H9 (cell line): ENCODE results near the gene MAGI1. TPM values are rescaled to one million over a fixed set of nuclear protein-coding genes. Genes with fewer than 3 reads are reported as not detected.

Experiments
- DNase-seq: peaks from one replicate; pipeline ENCODE4 v3.0.0-alpha.2; 2017
- H2AFZ ChIP-seq: one replicate; pipeline ENCODE4 v1.6.1; 2013; ENCODE audit warnings: mild to moderate bottlenecking, low read length, control low read depth, moderate library complexity
- H2AK5ac ChIP-seq: 2 replicates; pipeline ENCODE4 v1.6.1; 2013; ENCODE audit warnings: low read length, control low read depth, mixed read lengths; ENCODE audit not compliant: insufficient read length
- H2BK120ac ChIP-seq: one replicate; pipeline ENCODE4 v1.6.1; 2013; ENCODE audit warnings: low read depth, mild to moderate bottlenecking, low read length, control low read depth, inconsistent platforms; ENCODE audit not compliant: poor library complexity, severe bottlenecking
- H2BK12ac ChIP-seq: 2 replicates; pipeline ENCODE4 v1.6.1; 2013; ENCODE audit warnings: low read length, control low read depth, mixed read lengths, low read depth; ENCODE audit not compliant: insufficient read length
- H2BK15ac ChIP-seq: 2 replicates; pipeline ENCODE4 v1.6.1; 2013; ENCODE audit warnings: low read depth, low read length, control low read depth
- H2BK20ac ChIP-seq: one replicate; pipeline ENCODE4 v1.6.1; 2013; ENCODE audit warnings: low read depth, mild to moderate bottlenecking, low read length, control low read depth, inconsistent platforms; ENCODE audit not compliant: poor library complexity, severe bottlenecking
- H2BK5ac ChIP-seq: 2 replicates; pipeline ENCODE4 v1.6.1; 2013; ENCODE audit warnings: low read length, control low read depth, mixed read lengths; ENCODE audit not compliant: insufficient read length
- H3K14ac ChIP-seq: 2 replicates; pipeline ENCODE4 v1.6.1; 2013; ENCODE audit warnings: low read length, control low read depth; ENCODE audit not compliant: insufficient read depth
- H3K18ac ChIP-seq: 2 replicates; pipeline ENCODE4 v1.6.1; 2013; ENCODE audit warnings: low read depth, mild to moderate bottlenecking, mixed read lengths, low read length, control low read depth; ENCODE audit not compliant: insufficient read length
- H3K23ac ChIP-seq: 2 replicates; pipeline ENCODE4 v1.6.1; 2013; ENCODE audit warnings: low read length, control low read depth, mixed read lengths, low read depth; ENCODE audit not compliant: insufficient read length
- H3K23me2 ChIP-seq: 2 replicates; pipeline ENCODE4 v1.6.1; 2013; ENCODE audit warnings: low read depth, mild to moderate bottlenecking, mixed read lengths, low read length, control low read depth; ENCODE audit not compliant: insufficient read length, poor library complexity, severe bottlenecking
- H3K27ac ChIP-seq: 2 replicates; pipeline ENCODE4 v1.5.1; 2013; ENCODE audit warnings: low read length, control low read depth, mixed read lengths, low read depth; ENCODE audit not compliant: insufficient read length
- H3K27me3 ChIP-seq: 2 replicates; pipeline ENCODE4 v1.6.1; 2013; ENCODE audit warnings: low read length, control low read depth, inconsistent platforms; ENCODE audit not compliant: insufficient read depth
- H3K4ac ChIP-seq: 2 replicates; pipeline ENCODE4 v1.6.1; 2013; ENCODE audit warnings: low read depth, mild to moderate bottlenecking, control low read depth, inconsistent platforms, low read length, moderate library complexity
- H3K4me1 ChIP-seq: 2 replicates; pipeline ENCODE4 v1.6.1; 2013; ENCODE audit warnings: low read length, control low read depth, inconsistent platforms; ENCODE audit not compliant: insufficient read depth
- H3K4me2 ChIP-seq: 2 replicates; pipeline ENCODE4 v1.6.1; 2013; ENCODE audit warnings: low read length, control low read depth, mixed read lengths; ENCODE audit not compliant: insufficient read length, insufficient read depth
- H3K56ac ChIP-seq: 2 replicates; pipeline ENCODE4 v1.6.1; 2013; ENCODE audit warnings: low read depth, mild to moderate bottlenecking, mixed read lengths, low read length, control low read depth; ENCODE audit not compliant: insufficient read length
- H3K79me1 ChIP-seq: 2 replicates; pipeline ENCODE4 v1.6.1; 2013; ENCODE audit warnings: low read depth, mild to moderate bottlenecking, moderate library complexity, low read length, control low read depth, inconsistent platforms; ENCODE audit not compliant: insufficient read depth, poor library complexity, severe bottlenecking
- H3K79me2 ChIP-seq: 2 replicates; pipeline ENCODE4 v1.6.1; 2013; ENCODE audit warnings: low read length, control low read depth, inconsistent platforms; ENCODE audit not compliant: insufficient read depth
- H3K9ac ChIP-seq: 2 replicates; pipeline ENCODE4 v1.6.1; 2013; ENCODE audit warnings: low read length, control low read depth, mixed read lengths; ENCODE audit not compliant: insufficient read length; ENCODE audit errors: extremely low read depth
- H3K9me3 ChIP-seq: one replicate; pipeline ENCODE4 v1.6.1; 2013; ENCODE audit warnings: low read depth, low read length, inconsistent platforms; ENCODE audit not compliant: control insufficient read depth
- H3T11ph ChIP-seq: one replicate; pipeline ENCODE4 v1.6.1; 2013; ENCODE audit warnings: mild to moderate bottlenecking, low read length, control low read depth, inconsistent platforms
- H4K20me1 ChIP-seq: one replicate; pipeline ENCODE4 v1.6.1; 2013; ENCODE audit not compliant: control insufficient read depth, insufficient read length, insufficient read depth
- H4K5ac ChIP-seq: 2 replicates; pipeline ENCODE4 v1.6.1; 2013; ENCODE audit warnings: low read depth, mild to moderate bottlenecking, mixed read lengths, low read length, control low read depth; ENCODE audit not compliant: insufficient read length
- H4K8ac ChIP-seq: replicated peaks from 2 replicates; pipeline ENCODE4 v1.6.1; 2013; ENCODE audit warnings: low read length, control low read depth, mixed read lengths, low read depth; ENCODE audit not compliant: insufficient read length
- H4K91ac ChIP-seq: 2 replicates; pipeline ENCODE4 v1.6.1; 2013; ENCODE audit warnings: low read depth, mild to moderate bottlenecking, moderate library complexity, mixed read lengths, low read length, control low read depth; ENCODE audit not compliant: insufficient read length
- H3K27ac Mint-ChIP-seq, 3 experiments: 2 replicates in 2 of 3; 3 replicates in 1 of 3; pipeline ENCODE4 v1.8.0; 2020 to 2021; ENCODE audit warnings: mixed read lengths in 3 of 3, mild to moderate bottlenecking in 1 of 3, moderate library complexity in 1 of 3
- H3K27me3 Mint-ChIP-seq: 2 replicates; pipeline ENCODE4 v1.8.0; 2021; ENCODE audit warnings: low read depth, mild to moderate bottlenecking, moderate library complexity, mixed read lengths
- H3K36me3 Mint-ChIP-seq, 3 experiments: 2 replicates in 2 of 3; 3 replicates in 1 of 3; pipeline ENCODE4 v1.8.0; 2020 to 2021; ENCODE audit warnings: low read depth in 3 of 3, mixed read lengths in 3 of 3; ENCODE audit not compliant: insufficient read depth in 1 of 3
- H3K4me1 Mint-ChIP-seq, 2 experiments: 2 replicates each; pipeline ENCODE4 v1.8.0; 2020; ENCODE audit warnings: mixed read lengths in 2 of 2
- H3K4me3 Mint-ChIP-seq, 2 experiments: 2 replicates in 1 of 2; 3 replicates in 1 of 2; pipeline ENCODE4 v1.8.0; 2020 to 2021; ENCODE audit warnings: mild to moderate bottlenecking in 2 of 2, mixed read lengths in 2 of 2, moderate library complexity in 1 of 2
- H3K9me3 Mint-ChIP-seq, 2 experiments: 2 replicates in 1 of 2; 3 replicates in 1 of 2; pipeline ENCODE4 v1.8.0; 2020; ENCODE audit warnings: mild to moderate bottlenecking in 2 of 2, mixed read lengths in 2 of 2, moderate library complexity in 1 of 2
- CTCF ChIP-seq: fragments of 200-600 bp; sonication (generic); conservative IDR thresholded peaks from 3 replicates; pipeline ENCODE4 v1.8.0; 2021; ENCODE audit warnings: antibody characterized with exemption, mild to moderate bottlenecking
- WGBS: extraction: QIAGEN DNeasy Blood & Tissue Kit; methylation state at CpG from one replicate; pipeline ENCODE4 v1.1.7; 2013; ENCODE audit warnings: missing lambda C conversion rate, low lambda C conversion rate, mixed read lengths; ENCODE audit not compliant: insufficient read length; ENCODE audit errors: extremely low coverage; 5-methylcytosine and 5-hydroxymethylcytosine counted together
- total RNA-seq: library from RNA; stranded (reverse); gene quantifications from 2 replicates; pipeline ENCODE4 v1.2.1, GENCODE V29; 2021

Gene MAGI1
- total RNA-seq, 1 experiment from 2014 or later = 65.7 TPM

GRCh38 chr3:66073464-66074141 is 34.9 kb upstream of the MAGI1 start:
- no peak for DNase-seq
- Histone ChIP-seq H3K23me2 (no peaks in the 10 kb centered on the region), H3T11ph (no peak overlapping the region), H3K4me2 (no peak overlapping the region), H2AFZ (no peak overlapping the region), H2AK5ac (no peak overlapping the region), H2BK120ac (no peak overlapping the region), H4K20me1 (no peaks in the 10 kb centered on the region), H3K23ac (no peak overlapping the region), H3K14ac (no peak overlapping the region), H2BK20ac (no peak overlapping the region), H3K4me1 (no peaks in the 10 kb centered on the region), H3K4ac (no peak overlapping the region), H3K18ac (no peak overlapping the region), H4K91ac (no peak overlapping the region), H4K5ac (no peak overlapping the region), H3K79me1 (no peaks in the 10 kb centered on the region), H3K56ac (no peak overlapping the region), H2BK12ac (no peak overlapping the region), H3K9me3 (no peaks in the 10 kb centered on the region), H3K27ac (no peak overlapping the region), H2BK15ac (no peak overlapping the region), H3K79me2 (no peaks in the 10 kb centered on the region), H3K27me3 (no peaks in the 10 kb centered on the region), H2BK5ac (no peak overlapping the region), H3K9ac (no peak overlapping the region), H4K8ac (no peak overlapping the region)
- no CpG with 5 or more reads among the region's 8 CpGs for WGBS
- Mint-ChIP-seq H3K27ac (peak overlapping the region in 1 of 3 experiments; percentile 6; a peak in 1 of 7 replicates), H3K27me3 (no peaks in the 10 kb centered on the region), H3K36me3 (peaks cover 0 to 5% (median 4%) of the 10 kb centered on the region in 3 experiments; a peak in 4 of 7 replicates), H3K4me1 (peaks cover 3 to 8% of the 10 kb centered on the region in 2 experiments), H3K4me3 (no peak overlapping the region), H3K9me3 (peaks cover 7% of the 10 kb centered on the region in 2 experiments; a peak in 4 of 5 replicates)
- TF ChIP-seq CTCF = no peak
